ENCODE measurements around the gene IGF1R.

GRCh38 chr15:98654790-98655360 is 6.5 kb downstream of the IGF1R start:
- no peak for TF ChIP-seq POLR2A (IDR thresholded peaks at IDR 0.05)
- TF ChIP-seq POLR2AphosphoS5 (IDR thresholded peaks at IDR 0.05; ENCODE audit: insufficient read depth in 1 of 2, low read depth in 1 of 2): no peak
